Measurements from ENCODE around the gene ATXN1L.
"Not testable (repeated sequence)": the region's sequence is repeated elsewhere in the genome, so short reads cannot be mapped to it uniquely, and the experiment has no call there.

Gene ATXN1L

DNA sequence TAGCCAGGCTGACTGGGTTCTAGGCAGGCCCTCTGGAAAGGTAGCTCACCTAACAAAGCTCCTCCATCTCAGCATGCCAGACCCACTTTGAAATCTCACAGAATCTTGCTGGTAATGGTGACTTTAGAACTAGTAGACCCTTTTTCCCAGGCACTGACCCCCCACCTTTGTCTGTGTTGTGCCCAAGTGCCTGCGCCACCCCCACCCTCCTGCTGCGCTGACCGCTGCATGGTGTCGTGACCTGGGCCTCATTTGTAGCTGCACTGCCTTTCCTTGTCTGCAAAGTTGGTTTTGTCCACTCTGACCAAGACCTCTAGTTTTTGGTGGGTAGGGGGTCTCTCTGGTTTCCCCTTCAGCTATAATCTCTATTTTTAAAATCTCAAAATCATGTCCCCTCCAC lies 6.8 kb downstream of the ATXN1L start:
- DNase-seq: no peak

DNA sequence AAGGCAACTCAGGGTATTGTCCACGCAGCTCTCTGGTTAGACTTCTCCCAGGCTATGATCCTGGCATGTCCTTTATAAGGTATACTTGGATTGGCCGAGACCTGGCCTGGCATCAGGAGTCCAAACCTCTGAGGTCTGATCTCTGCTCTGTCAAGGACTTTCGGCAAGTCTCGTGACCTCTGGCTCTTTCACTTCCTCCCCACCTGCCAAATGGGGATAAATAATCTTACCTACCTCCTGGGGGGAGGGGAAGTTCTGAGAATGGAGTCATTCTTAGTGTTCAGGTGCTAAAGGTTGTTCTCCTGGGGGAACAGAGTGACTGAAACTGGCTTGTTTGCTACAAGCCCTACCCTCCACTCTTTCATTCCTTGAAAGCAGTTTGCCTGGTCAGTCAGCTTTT lies 7.6 kb downstream of the ATXN1L start:
- DNase-seq: no peak

DNA sequence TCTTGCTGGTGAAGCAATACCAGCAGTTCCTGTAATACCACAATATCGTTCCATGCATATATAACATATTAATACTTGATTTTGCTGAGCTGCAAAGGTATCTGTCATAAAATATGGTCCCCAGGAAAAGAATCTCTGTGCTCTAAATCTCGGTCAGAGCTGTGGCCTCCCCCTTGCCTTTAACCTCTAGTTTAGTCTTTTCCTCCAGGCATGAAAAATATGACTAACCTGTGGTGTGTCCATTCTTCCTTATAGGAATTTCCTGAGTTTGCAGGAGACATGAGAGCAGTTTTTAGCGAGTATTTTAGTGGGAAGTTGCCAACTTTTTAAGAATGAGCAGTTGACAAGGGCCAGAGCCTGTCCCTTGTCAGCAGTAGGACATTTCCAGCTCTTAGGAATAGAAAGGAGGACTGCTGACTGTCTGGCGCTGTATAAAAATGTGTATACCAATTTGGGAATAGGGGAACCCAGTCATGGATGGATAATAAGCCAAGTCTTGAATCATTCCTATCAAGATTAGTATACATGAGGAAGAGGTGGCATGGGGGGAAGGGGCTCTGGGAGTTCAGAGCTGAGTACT lies 8.7 kb downstream of the ATXN1L start:
- no peak for DNase-seq

DNA sequence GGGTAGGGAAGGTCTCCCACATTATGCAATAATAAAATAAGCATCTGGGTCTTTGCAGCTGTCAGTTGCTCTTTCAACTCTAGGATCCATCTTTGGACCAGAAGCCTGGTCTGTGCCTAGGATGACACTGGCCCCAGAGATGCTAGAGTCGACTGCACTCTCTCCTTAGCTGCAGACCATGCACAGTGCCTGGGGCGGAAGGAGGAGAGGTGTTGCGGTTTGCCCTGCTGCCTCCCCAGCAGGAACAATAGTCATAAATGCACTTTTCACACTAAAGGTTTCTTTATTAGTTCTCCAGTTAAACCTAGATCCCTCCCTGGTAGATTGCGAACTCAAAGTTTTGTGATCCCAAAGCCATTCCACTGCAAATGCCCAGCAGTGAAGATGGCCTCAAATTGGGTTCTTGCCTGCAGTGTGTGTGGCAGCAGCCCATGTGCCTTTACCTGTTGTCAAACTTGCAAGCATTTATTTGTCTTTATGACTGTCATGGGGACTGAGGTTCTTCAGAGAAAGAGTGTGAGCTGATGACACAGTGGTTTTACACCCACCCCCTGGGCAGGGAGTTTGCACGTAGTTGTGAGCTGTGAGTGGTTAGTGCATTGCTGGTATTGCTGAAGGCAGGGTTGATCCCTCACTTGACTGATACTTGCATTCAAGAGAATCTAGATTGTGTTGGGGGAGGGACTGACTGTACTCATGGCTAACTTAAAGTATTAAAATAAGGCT lies 10.3 kb downstream of the ATXN1L start:
- DNase-seq: peak; percentile 51

DNA sequence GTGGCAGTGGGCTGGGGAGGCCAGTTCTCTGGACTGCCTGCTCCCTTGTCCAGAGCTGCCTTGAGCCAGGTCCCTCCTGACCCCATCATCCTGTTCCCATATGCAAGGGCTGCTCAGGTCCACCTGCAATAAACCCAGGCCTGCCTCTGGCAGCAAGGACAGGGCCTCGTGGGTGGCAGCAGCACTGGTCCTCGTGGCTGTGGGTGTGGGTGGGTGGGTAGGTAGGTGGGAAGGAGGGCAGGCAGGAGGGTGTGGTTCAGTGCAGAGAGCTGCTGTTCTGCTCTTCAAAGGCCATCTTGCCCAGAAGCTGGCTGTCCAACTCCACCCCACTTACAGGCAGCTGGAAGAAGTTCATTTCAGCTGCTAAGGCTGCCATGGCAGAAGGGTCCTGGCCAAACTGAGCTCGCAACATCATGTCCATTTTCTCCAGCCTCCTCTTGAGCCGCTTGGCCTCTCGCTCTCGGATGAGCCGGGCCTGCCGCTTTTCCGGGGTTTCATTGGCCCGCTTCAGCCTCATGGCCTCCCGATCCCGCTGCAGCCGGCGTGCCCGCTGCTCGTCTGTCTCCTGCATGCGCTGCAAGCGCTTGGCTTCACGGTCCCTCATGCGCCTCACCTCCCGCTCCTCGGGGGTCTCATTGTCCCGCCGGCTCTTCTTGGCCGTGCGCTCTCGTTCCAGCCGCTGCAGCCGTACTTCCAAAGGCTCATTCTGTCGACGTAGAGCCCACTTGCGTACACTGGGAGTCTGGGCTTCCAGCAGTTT lies 14.2 kb downstream of the ATXN1L start:
- no peak for DNase-seq

DNA sequence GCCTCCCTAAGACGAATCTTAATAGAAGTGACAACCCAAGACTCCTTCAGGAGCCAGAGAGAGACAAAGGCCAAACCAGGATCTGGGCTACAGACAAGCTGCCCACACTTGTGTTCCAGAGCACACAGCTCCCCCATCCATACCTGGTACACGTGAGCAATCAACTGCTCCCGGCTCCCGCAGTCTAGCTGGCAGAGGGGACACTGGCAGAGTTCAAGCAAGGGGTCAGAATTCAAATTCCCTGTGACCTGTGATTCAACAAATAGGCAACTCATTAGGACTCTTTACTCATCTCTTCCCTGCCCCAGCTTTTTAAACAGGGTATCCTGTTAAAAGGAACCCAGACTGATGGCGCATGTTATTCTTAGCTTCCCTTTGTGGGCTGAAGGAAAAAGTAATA lies 18.2 kb downstream of the ATXN1L start:
- no peak for DNase-seq

DNA sequence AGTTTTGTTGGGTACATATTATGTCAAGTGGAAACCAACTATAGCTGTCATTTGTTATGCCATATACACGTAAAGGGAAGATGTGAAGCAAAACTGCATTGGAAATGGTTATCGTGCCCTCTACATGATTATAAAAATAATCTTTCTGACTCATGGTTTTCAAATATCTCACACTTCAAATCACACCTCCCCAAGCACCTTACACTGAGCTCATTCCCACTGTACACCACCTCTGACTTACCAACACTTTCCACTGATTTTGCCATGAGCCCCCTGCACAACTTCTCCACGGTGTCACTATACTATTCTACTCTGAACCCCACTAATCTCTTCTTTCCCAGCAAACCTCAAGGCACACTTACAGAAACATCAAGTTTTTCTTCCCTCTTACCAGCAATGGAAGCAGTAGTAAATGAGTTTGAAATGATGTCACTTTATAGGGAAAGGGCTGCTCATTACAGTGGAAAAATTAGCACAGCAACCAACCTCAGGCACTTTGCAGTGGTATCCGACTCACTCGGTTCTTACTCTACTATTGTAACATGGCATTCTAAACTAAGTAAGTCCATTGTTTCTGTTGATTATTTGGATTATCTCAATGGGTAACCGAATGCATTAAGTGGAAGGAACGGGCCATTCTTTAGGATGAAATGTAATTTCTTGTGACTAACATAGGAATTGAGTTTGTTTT lies 19.5 kb downstream of the ATXN1L start:
- no peak for DNase-seq

DNA sequence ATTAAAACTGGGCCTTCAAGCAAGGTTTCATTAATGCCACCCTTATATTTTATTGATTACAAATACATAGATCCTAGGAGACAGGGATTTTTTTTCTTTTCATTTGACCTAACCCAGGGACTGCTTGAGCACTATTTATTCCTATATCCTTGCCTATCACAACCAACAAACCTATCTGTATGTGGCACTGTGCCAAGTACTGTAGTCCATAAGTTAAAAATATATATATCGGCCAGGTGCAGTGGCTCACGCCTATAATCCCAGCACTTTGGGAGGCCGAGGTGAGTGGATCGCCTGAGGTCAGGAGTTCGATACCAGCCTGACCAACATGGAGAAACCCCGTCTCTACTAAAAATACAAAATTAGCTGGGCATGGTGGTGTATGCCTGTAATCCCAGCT lies 21.4 kb downstream of the ATXN1L start:
- DNase-seq: not testable (repeated sequence)

DNA sequence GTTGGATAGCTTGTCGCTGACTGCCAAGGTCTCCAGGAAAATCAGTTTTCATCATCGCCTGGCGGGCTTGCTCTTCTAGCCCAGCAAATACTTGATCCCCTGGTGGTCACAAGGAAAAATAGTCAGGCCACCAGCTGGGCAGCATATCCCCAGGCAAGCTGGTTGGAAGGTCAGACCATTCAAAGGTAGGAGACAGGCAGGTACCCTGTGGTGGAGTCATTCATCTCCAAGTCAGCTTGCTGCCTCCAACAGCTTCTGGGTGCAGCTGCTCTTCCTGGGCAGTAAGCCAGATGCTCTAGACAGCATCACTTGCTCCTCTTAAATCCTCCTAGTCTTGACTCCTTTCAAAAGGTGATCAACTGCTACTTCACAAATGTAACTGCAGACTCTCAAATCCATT lies 22.2 kb downstream of the ATXN1L start:
- DNase-seq: no peak

DNA sequence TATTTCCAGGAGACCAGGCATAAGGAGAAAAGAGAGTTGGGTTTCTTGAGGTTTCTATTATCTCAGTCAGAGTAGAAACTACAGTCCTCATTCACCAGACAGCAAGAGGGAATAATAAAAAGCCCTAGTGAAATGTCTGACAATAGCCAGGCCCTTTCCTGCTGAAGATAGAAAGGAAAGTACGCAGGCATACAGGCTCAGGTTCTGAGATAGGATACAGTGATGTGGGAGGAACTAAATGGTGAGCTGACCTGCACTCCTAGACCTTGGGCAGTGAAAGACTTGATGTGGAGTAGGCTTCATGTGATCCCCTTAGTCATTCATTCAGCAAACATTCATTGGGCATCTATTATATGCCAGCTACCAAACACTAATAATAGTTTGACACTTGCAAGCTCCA lies 23.3 kb downstream of the ATXN1L start:
- no peak for DNase-seq

DNA sequence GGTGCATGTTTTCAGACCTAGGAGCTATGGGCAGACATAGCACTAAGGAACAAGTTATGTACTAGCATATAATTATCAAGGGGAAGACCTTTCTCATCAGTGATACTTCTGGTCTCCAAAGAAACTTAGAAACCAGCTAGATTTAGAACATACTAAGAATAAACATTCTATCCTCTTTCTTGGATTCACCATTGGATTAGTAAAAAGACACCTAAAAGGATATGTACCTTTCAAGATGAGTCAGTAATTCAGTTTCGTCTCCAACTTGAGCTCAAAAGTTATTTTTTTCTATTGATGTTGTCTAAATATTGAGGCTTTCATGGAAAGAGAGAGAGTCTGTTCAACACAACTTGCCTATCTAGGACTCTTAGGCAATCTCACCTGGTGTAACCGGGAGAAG lies 25.0 kb downstream of the ATXN1L start:
- no peak for DNase-seq

DNA sequence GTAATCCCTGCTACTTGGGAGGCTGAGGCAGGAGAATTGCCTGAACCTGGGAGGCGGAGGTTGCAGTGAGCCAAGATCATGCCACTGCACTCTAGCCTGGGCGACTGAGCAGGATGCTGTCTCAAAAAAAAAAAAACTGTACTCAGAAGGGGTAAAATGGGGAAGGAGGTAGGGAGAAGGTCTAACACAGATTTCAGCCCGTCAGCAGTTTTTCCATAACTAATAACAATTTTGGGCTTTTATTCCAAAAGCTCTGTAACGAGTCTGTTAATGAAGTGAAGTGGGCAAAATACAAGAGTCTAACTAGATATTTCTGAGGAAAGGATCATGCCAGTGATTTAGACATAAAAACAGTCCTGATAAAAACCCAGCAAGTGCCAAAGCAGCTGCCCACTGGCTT lies 27.4 kb downstream of the ATXN1L start:
- no peak for DNase-seq

DNA sequence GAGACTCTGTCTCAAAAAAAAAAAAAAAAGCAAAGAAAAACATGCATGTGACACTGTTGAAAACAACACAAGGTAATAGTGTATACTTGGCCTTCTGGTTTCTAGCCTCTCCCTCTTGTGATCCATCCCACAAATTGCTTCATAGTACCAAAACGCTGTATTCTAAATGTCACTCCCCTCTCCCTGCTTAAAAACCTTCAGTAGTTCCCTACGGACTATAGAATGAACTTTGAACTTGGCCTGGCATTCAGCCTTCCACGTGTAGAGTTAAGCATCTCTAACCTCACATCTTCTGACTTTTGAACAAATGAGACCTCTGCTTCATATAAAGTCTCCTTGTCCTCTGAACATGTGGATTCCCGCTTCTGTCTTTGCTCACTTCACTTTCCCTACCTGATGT lies 33.1 kb downstream of the ATXN1L start:
- DNase-seq: no peak

DNA sequence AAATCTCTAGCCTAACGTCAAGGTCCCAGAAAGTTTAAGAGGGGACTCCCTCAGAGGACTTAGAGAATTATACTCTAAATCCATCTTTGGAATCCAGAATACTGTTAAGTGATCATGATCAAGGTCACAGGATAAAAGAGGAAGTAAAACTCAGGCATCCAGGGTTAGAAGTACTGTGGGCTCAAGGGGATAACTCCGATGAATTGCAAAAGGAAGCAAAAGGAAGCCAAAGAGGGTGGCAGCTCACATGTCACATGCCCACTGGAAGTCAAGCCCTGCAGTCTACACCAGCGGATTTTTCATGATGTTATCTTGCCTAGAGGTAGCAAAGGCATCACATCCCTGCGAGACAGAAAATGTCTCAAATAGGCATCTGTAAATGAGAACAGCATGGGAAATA lies 34.4 kb downstream of the ATXN1L start:
- DNase-seq: no peak

DNA sequence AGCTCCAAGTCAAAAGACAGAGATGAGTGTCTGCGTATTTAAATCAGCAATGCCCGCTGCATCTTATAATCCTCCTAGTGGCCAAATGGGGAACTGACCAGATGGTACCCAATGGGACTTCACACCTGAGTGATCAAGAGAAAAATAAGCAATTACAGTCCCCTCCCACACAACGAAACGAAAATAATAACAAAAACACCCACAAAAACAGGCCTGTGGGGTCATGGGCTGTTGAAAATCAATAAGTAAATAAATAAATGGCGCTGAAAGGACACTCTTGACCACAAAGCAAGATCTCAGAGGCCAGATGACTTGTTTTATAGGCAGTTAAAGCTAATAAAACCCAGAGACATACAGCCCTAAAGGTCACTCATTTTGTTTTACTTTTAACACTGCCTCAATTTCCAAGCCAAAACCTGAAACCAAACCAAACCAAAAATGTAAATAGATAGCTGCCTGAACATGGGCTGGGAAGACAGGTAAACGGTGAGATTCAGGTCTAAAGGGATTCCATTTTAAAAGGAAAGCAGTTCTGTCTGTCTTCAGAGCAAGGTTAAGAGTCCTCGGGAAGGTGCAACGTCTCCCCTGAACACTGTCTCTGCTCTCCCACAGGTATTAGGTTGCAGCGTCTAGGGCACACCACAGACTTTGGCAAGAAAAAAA lies 36.9 kb downstream of the ATXN1L start:
- peak; percentile 83 for DNase-seq

DNA sequence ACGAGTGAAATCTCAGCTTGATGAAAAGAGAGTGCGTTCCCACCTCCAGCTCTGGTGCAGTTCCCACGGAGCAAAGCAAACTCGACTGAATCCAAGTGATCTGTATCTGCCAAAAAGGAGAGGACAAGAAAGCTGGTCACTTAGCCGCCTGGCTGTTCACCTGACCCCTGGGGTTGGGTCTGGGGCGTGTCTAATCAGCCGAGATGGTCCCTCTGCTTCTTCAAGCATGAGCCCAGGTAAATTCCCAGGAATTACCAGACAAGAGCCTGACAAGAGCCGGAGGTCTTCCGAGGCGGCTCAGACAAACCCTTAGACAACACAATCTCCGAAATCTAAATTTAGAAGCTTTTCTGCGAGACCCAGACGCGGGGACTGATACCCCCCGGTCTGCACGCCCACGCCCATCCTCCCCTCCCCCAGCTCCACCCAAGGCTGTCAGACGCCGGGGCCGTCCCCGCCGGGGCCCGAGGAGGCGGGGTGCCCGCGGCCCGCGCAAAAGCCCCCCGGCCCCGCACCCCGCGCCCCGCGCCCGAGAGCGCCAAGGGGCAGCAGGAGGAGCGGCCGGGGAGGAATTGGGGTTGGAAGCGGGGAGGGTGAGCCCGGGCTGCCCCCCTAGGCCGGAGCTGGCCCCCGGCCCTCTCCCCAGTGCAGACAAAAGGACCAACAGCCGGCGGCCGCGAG lies 37.5 kb downstream of the ATXN1L start:
- peak; percentile 74 for DNase-seq

DNA sequence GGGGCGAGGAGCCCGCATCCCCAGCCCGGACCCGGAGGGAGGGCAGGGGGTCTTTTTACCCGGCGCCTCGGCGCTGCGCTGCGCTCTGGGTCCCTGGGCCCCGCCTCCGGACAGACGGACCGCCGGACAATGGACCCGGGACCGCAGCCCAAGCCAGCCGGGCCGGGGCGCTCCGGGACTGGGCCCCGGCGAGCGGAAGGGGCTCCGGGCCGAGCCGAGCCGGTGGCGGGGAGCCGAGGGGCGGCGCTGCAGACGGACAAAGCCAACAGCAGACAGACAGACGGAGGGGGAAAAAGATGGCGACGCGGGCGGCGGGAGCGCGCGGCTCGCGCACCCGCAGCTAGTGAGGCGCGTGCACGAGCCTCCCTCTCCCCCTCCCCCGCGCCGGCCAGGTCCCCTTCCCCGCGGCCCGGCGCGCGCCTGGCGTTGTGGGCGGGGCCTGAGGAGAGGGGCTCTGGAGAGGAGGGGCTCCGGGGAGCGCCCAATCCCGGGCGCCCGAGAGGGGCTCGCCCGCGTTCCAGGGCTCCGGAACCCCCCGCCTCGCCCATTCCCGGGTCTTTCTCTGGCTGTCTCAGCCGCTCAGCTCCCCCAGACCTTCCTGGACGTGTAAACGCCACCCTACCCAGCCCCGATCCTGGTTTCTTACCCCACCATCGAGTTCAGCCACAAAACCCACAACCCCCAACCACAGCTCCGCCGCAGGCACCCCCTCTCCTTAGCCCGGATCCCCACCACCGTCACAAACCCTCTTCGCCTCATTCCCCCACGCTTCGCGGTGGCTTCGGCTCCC lies 38.3 kb downstream of the ATXN1L start, which contains the start of gene ZNF821:
Gene ZNF821, minus strand, starts transcription at position 334 of the 790 bp plus-strand sequence. CDS start 4,236 bp downstream, outside the sequence.
- peak; percentile 82 for DNase-seq

DNA sequence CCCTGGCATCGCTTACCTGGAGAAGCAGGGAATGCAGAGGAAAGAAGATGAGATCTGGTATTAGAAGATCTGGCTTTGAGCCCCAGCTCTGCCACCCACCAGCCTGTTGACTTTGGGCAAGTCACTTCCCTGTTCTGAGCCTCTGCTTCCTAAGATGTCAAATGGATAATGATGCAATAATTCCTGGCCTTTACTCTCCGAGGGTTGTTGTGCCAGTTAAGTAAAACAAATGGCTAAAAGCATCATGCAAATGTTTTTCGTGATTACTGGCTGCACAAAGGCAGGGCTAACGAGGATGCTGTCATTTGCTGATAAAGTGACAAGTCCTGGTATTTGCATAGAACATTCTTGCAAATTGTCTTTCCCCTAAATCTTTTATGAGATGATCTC lies 39.5 kb downstream of the ATXN1L start:
- DNase-seq: no peak

DNA sequence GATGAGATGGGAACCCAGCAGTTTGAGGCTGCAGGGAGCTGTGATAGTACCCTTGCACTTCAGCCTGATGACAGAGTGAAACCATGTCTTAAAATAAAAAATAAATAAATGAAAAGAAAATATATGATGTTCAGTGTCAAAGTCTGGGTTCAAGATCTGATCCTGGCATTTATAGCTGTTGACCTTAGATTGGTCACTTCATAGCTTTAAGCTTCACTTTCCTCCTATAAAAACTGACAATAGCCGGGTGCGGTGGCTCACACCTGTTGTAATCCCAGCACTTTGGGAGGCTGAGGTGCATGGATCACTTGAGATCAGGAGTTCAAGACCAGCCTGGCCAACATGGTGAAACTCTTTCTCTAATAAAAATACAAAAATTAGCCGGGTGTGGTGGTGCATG lies 43.4 kb downstream of the ATXN1L start:
- no peak for DNase-seq

DNA sequence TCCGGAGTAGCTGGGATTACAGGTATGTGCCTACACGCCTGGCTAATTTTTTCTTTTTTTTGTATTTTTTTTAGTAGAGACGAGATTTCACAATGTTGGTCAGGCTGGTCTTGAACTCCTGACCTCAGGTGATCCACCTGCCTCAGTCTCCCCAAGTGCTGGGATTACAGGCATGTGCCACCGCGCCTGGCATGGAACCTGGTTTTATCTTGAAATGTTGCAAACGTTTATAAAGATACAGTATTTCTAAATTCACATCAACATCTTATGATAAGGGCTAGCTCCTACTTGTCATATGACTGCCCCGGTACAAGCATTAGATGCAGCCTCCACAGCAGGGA lies 48.1 kb downstream of the ATXN1L start:
- DNase-seq: no peak

DNA sequence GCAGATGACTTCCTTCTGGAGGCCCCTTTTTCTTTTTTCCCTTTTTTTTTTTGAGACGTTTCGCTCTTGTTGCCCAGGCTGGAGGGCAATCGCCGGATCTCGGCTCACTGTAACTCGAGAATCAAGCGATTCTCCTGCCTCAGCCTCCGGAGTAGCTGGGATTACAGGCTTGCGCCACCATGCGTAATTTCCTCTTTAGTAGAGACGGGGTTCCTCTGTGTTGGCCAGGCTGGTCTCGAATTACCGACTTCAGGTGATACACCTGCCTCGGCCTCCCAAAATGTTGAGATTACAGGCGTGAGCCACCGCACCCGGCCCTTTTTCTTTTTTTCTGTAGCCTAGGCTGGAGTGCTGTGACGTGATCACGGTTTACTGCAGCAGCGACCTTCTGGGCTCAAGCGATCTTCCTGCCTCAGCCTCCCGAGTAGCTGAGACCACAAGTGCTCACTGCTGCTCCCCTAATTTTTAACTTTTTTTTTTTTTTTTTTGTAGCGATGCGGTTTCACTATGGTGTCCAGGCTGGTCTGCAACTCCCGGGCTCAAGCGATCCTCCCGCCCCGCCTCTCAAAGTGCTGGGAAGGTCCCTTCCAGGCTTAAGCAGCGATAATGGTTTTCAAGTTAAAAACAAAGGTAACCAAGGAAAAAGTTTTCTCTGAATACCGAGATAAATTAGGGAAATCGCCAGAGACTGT lies 48.6 kb downstream of the ATXN1L start:
- peak; percentile 53 for DNase-seq
